ENCODE measurements around the gene ELMOD1.

ELMOD1 gene

DNA sequence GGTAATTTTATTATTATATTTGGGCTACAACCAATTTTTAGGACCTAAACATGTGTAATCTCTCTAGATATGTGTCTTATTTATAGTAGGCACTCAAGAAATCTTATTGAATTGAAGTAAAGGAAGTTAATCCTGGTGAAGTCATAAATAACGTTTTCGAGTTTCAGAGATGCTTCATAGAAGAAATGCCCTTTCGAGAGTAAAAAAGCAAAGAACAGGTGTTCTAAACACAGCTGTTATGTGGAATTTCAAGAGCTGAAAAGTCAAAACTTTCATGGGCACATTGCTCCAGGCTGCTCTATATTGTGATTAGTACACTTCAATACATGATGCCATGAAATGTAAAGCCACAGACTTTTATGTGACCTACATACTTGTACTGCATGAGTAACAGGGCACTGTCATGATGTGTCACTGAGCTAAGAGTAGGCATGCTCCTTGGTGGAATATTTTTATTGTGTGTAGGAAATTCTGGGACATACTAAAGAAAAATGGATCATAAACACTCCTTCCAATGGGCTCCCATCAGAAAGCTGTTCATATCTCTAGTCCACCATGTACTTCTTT, 7.2 kb upstream of the ELMOD1 start:
- DNase-seq (ENCODE audit: low spot score), result no peak

DNA sequence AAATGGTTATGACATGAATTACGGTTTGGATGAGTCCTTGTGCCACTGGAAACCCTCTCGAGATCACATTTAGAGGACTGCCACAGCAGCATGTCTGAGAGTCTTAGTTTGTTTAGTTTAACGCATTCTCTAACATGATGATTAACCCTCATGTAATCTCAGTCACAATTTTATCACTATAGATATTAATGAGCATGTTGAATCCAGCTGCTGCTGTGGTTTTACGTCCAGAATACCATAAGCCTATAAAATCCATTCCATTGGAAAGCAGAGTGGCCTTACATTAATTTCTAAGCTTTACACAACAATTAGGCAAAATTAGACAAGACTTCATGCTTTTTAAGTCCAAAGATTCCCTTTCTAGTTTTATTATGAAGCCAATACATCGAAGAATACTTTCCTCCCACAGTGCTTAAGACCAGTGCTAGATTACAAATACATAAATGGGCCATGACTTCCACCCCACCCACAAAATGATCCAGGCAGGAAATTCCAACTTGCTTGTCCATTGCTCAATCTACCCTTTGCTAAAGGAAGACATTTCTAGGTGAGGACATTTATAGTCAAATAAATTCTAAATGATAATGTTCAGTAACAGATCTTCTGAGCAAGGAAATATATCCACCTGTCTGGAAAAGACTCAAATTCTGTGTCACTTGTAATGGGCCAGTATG, 3.5 kb upstream of the ELMOD1 start:
- DNase-seq (ENCODE audit: low spot score), result no peak

DNA sequence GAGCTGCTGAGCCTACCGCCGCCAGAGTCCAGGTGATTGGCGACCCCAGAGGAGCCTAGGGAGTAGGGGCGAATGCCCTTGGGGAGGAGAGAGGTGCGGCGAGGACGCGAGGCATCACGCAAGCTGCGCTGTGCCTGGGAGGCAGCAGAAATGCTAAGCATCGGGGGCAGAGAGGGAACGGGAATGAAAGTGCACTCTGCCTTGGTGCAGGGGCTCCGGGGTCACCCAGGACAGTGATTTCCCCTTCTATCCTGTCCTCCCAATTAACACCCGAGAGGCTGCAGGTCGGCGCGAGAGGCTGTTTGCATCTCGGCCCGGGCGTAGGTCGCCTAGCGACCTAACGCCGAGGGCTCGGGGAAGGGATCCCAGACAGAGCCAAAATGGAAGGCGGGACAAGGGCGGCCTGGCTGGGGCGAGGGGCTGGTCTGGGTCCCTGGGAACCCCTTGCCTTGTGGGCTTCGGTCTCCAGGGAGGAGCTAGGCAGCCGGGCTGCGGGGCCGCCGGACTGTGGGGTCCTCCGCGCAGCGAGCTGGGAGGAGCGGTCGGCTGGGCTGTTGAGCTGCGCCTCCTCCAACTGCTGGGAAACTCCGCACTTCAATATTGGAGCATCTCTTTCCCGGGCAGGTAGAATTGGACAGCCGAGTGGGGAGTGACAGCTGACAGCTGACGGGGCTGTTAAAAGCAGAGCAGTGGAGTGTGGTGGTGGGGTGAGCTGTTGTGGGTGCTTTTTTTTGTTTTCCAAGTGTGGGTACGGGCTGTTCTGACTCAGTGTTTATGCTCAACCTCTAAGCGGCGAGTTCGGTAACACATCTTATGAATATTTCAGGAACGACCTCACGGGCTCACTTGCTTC, 657 bp downstream of the ELMOD1 start:
- no peak for DNase-seq (ENCODE audit: low spot score)

DNA sequence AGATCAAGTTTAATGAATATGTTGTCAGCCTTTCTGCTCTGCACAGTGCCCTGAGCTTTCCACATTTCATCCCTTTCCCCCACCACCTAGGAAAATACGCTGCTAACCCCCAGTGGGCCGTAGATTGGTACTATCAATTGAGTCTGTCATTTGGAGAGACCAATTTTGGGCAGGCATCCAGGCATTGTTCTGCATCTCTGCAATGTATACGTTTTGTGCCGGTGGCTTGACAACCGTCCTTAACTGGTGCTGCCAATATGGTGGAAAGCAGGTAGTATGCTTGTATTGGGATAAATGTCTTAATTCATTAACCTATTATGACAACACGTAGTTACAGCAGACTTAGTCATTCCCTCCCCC, 1.3 kb downstream of the ELMOD1 start:
- no peak for DNase-seq (ENCODE audit: low spot score)

DNA sequence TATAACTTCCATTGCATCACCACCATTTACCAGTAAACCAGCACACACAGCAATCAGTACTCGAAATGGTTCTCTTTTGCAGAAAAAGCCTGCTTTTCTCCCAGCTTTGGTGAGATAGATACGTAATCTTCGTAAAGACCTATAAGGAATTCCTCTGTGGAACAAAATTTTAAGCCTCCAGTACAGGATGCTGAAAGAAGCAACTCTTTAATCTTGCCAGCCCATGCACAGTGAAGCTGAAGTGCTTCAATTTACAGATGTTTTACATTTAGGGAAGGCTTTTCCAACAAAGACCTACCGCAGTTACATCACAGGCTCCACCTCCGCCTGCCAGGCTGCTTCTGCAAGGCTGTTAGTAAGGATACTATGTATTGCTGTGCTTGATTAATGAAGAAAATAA, 1.9 kb downstream of the ELMOD1 start:
- no peak for DNase-seq (ENCODE audit: low spot score)

DNA sequence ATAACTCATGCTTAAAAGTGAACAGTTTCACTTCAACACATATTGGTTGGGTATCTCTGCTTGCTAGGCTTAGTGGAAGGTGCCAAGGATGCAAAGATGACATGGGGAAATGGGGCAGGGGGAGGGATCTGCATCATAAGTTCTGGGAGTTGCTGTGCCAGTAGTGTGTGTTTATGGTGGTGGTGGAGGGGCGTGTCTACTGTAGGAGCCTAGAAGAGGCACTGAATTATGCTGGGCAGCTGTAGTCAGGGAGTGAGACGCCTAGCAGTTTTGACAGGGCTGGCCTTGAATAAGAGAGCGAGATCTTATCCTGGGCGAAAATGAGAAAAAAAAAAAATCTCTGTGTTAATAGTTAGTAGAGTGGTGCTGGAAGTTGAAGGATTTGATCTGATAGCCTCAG, 3.0 kb downstream of the ELMOD1 start:
- no peak for DNase-seq (ENCODE audit: low spot score)

DNA sequence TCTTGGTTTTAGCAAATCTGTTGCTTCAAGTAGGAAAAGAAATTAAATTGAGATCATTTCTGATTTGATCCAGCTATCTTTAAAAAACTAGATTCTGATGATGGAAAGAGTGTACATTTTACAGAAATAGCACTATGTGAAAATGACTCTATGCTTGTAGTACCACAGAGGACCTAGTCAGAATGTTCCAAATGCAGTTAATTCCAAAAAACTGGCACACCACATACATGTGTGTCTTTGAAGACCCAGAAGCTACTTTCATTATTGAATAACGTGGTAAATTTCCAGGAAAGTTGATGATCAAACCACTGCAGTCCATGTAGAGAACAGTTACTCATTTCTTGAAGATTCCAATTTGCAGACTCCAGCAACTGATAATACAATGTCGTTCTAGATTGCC, 3.8 kb downstream of the ELMOD1 start:
- DNase-seq (ENCODE audit: low spot score), result no peak

DNA sequence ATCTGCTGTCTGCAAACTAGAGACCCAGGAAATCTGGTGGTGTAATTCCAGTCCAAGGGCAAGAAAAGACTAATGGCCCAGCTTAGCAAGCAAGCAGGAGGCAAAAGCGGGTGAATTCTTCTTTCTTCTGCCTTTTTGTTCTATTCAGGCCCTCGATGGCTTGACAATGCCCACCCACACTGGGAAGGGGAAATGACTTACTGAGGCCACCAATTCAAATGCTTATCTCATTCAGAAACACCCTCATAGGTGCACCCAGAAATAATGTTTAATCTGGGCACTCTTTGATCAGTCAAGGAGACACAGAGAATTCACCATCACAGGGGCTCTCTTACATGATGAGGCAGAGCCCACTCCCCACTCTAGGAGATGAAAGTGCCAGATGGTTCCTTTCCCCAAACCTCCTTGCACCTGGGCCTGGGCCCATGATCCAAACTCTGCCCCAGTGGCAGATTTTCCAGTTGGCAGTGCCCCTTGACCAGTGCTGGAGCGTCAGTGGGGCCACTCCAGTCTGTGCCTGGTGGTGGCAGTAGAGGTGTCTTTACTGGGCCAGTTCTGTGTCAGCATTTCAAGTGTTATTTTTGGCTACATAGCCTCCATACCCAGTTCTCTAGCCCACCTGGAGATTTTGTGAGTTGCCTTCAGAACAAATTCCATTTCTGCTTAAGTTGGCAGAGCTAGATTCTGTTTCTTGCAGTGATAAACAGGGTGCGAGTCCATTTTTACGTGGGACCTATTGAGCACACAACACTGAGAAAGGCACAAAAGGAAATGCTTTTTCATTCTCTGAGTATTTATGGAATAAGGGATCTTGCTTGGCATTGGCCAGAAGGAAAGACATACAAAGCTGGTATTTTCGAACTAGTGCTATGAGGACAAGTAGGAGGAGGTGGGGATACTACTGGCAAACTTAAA, 7.5 kb downstream of the ELMOD1 start:
- no peak for DNase-seq (ENCODE audit: low spot score)

DNA sequence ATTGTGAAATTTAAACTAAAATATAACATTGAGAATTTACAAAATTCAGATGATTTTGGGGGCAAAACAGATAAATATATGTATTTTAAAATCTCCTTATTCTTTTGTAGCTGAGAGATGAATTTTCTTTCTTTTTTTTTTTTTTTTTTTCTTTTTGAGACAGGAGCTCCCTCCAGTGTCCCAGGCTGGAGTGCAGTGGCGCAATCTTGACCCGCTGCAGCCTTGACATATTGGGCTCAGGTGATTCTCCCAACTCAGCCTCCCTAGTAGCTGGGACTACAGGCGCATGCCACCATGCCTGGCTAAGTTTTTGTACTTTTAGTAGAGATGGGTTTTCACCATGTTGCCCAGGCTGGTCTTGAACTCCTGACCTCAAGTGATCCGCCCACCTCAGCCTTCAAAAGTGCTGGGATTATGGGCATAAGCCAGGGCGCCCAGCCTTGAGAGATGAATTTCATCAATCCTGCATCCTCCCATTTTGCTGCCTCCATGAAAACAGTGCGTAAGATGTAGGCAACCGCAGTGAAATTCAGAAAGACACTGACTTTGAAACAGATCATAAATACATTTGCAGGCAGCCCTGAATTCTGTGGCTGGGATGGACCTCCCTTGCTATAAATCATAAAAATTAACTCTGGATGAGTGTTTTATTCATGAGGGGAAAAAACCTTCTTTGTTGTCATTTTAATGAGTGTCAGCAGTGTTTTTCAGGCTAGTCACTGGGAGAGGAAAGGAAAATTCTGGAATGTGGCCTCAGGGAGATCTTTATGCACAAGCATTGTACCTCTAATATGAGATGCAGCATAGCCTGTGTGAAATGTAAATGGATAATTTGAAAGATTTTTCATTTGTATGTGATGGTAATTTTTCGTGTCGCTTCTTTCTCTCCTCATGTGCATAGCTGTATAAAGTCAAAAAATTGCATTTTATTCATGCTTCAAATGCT, 14.4 kb downstream of the ELMOD1 start:
- DNase-seq (ENCODE audit: low spot score), result no peak

DNA sequence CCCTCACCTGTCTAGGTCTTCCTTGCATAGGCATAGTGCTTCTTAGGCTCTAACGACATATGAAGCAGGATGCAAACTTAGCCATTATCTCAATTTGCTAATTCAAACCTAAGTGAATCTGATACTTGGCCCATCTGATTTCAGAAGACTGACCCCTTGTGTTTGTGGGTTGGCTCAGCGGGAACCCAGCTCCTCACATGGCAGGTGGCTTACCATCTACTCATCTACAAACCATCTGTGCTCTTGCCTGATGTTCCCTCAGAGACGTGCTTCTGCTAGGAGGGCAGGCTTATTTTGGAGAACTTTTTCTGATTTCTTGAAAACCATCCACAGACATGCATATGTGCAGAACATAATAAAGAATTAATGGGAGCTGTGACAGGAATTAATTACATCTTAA, 15.2 kb downstream of the ELMOD1 start:
- no peak for DNase-seq (ENCODE audit: low spot score)

DNA sequence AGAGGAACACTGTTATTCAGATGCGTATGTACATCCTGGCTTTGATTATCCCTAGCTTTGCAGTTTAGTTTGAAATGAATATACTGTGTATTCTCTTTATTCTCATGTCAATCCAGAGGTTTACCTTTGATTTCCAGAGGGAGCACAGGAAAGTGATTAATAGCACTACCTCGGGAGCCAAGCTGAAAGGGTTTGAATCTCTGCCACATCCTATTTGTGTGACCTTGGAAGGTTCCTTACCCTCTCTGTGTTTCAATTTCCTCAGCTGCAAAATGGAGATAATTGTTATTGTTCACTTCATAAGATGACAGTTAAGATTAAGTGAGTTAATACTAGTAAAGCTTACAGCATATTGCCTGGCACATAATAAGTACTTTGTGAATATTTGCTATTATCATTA, 17.9 kb downstream of the ELMOD1 start:
- DNase-seq (ENCODE audit: low spot score), result no peak

DNA sequence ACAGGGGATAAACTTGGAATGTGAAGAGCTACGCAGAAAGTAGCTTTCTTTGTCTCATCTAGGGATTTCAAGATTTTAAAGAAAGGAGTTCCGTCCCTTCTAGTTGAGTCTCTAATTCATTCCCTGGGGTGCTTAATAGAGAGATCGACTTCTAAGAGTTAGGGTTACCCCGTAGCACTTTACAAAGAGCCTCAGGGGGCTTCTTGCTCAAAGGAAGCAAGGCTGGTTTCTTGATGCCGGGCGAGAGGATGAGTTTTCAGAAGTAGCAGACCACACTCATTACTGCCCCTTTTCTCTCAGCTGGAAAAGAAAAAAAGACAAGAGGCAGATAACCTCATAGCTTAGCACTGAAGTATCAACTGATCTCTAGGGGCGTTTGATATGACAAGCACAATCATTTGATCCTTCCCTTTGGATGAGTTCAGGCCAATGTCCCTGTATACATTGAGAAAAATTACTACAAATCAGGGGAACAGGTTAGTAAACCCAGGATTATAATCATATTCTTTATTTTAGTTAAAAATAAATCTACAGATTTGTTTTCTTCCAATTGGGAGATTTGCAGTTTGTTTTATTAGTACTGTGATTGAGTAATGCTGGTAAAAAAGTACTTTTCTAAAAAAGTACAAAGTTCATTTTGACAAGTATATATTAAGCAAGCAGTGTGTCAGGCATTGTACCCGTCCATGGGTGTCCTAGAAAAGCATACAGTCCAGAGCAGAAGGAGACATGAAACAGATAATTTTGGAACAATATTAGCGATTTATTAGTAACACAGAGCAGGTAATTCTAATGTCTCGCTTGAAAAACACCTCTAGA, 18.7 kb downstream of the ELMOD1 start:
- DNase-seq (ENCODE audit: low spot score), result no peak

DNA sequence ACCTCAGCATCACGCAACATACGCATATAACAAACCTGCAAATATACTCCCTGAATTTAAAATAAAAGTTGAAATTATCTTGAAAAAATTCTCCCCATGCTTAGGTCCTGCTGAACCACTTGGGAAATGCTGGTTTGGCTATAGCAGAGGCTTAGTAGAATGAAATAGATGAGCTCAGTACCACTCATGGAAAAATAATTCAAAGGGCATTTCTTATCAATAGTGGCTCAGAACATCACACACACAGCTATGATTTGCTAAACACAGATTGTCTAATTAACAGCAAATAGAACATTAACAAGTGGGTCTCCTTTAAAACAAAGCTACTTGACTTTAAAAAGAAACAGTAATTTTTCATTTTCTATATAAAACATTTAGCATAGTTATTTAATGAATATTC, 21.5 kb downstream of the ELMOD1 start:
- DNase-seq (ENCODE audit: low spot score), result no peak

DNA sequence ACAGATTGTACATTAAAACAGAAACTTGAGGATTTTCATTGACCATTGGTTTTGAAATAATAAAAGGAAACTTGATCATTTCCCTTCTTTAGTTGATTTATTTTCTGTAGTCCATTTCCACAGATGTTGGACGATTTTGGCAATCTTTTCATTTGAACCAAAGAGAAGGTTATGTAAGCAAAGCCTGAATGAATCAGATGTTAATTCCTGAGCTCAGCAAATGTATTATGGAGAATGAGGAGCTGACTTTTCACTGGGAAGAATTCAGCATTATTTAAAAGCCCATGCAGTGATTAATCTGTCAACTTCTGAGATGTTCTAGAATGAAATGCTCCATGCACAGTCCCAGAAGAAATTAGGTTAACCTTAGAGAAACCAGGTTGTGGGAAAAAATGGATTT, 29.0 kb downstream of the ELMOD1 start:
- peak; percentile 9 for DNase-seq (ENCODE audit: low spot score)

DNA sequence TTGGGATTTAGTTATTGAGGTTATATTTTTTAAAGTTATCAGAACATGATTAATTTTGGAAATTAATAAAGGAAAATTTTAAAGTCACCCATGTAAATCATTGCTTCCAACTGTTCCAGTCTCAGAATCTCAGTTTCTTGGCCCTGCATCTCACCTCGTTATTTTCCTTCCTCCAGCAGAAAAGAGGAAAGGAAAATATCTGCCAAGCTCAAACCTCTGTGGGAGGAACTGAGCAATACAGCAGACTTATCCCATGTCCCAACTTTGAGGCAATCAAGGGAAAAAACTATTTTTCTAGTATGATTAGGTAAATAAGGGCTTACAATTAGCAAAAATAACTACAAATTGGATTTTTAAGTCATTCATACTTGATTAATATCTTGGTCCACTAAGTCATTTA, 30.1 kb downstream of the ELMOD1 start:
- DNase-seq (ENCODE audit: low spot score), result no peak

DNA sequence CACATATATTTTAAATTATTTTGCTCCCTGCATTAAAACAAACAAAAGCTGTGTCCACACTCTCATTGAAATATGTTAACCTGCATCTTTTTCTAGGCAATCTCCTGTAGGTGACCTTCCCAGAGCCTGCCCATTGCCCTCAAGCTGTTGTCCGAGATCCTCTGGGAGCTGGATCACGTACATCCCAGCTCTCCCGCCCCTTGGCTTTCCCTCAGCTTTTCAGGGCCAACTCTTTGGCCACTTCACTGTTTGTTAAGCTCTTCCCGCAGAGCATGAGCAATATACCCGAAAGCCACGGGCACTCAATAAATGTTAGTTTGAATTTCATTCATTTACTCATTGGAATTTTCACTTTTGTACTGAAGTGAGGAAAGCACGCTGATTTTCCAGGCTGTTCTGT, 32.2 kb downstream of the ELMOD1 start:
- no peak for DNase-seq (ENCODE audit: low spot score)

DNA sequence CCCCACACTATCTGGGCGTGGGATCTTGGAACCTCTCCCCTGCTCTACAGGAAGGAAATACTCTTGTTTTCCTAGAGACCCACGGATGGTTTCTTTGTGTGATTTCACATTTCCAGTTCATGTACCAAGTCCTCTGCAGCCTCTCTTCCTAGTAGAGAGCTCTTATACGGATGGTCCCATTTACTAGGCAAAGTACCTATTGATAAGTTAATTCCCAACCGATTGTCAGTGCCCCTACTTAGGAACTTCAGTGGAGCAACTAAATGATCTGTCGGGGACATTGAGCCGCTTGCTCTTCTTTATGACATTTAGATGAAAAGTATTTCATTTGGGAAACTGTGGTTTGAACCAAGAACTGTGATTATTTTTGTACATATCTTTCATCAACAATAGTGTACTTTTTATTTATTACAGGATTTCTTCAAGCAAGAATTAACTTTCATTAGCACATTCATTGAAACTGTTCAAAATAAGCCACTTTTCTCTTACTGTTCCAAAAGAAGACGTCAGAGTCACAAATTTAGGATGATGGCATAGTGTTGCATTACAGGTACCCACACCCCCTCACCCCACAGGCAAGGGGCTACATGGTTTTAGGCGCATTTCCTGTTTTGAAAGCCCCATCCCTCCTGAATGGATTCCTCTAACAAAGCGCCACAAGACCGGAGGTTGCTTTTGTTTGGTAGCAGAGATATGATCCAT, 34.2 kb downstream of the ELMOD1 start:
- DNase-seq (ENCODE audit: low spot score), result no peak

DNA sequence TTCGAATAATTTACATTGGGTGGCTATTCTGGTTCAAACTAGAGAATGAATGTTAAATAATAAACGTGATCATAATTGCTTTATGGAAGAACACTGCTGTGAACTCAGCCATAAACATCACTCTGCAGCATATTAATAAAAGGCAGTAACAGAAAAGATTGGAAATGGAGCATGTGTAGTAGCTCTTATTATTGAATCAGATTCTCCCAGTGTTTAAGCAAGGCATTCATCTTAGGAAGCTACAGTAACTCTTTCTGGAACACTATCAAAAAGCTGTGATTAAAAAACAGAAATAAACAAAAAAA, 34.7 kb downstream of the ELMOD1 start:
- no peak for DNase-seq (ENCODE audit: low spot score)

DNA sequence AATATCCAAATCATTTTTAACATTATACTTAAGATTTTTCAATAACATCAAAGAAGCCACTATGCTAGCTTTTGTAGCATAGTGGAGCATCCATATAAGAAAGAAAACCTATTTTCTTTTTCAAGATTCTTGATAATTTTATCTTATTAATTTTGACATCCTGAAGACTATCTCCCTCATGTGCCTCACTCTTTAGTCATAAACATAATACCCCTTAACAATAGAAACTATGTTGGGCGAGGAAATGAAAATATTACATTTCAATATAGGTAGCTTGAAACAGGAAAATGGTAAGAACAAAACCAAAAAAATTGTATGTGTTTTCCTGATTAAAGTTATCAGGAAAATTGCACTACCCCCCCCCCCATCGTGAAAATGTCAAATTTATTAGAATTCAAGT, 40.1 kb downstream of the ELMOD1 start:
- no peak for DNase-seq (ENCODE audit: low spot score)

DNA sequence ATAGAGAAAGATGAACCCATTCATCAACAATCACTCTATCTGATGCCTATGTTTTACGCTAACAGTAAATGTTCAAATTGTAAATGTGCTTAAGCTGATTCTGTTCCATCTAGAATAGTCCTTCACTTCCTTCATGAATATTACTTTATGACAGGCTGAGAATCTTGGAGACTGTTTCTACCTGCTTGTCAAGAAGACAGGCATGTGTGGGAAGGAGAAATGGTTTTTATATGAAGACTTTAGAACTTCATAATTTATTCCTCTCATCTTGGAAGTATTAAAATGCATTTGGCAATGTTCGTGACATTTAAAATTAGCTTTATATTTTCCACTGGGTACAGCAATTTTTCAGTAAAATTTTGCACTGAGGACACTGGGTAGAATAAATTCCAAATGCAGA, 41.0 kb downstream of the ELMOD1 start:
- DNase-seq (ENCODE audit: low spot score), result no peak
